IPS-NIHi7 (cell line): Measurements from ENCODE around the gene MX1.
"Not testable (repeated sequence)": the region's sequence is repeated elsewhere in the genome, so short reads cannot be mapped to it uniquely, and the experiment has no call there.

ENCODE experiments used
- DNase-seq: peaks from one replicate; pipeline ENCODE4 v3.0.0; 2012; ENCODE audit warnings: mixed read lengths; ENCODE audit errors: extremely low spot score

MX1 gene

GRCh38 chr21:41407541-41408460 is 18.2 kb upstream of the MX1 start:
- no peak for DNase-seq

- DNase-seq = no peak
Measured at GRCh38 chr21:41410361-41410760, 15.7 kb upstream of the MX1 start.

- DNase-seq = no peak
Measured at GRCh38 chr21:41410767-41411448, 15.1 kb upstream of the MX1 start.

GRCh38 chr21:41411449-41412089 is 14.5 kb upstream of the MX1 start:
- peak; percentile 4 for DNase-seq

GRCh38 chr21:41417505-41417904 is 8.5 kb upstream of the MX1 start:
- DNase-seq = not testable (repeated sequence)

GRCh38 chr21:41418393-41418792 is 7.6 kb upstream of the MX1 start:
- no peak for DNase-seq

GRCh38 chr21:41418956-41419680 is 6.9 kb upstream of the MX1 start:
- DNase-seq = no peak

GRCh38 chr21:41419921-41420862 is 5.8 kb upstream of the MX1 start:
- DNase-seq = peak; percentile 79

- not testable (repeated sequence) for DNase-seq
Measured at GRCh38 chr21:41420998-41421397, 5.0 kb upstream of the MX1 start.

- no peak for DNase-seq
Measured at GRCh38 chr21:41422546-41423304, 3.3 kb upstream of the MX1 start.

- DNase-seq = not testable (repeated sequence)
Measured at GRCh38 chr21:41423305-41423636, 2.8 kb upstream of the MX1 start.

- DNase-seq = no peak
Measured at GRCh38 chr21:41425588-41425953, 468 bp upstream of the MX1 start.

GRCh38 chr21:41426676-41427404 is 801 bp downstream of the MX1 start:
- peak; percentile 39 for DNase-seq

- no peak for DNase-seq
Measured at GRCh38 chr21:41427556-41427955, 1.5 kb downstream of the MX1 start.

- DNase-seq = no peak
Measured at GRCh38 chr21:41428311-41428710, 2.3 kb downstream of the MX1 start.

- DNase-seq = no peak
Measured at GRCh38 chr21:41428847-41429246, 2.8 kb downstream of the MX1 start.

- no peak for DNase-seq
Measured at GRCh38 chr21:41429305-41429704, 3.3 kb downstream of the MX1 start.

- DNase-seq = no peak
Measured at GRCh38 chr21:41429925-41430491, 4.0 kb downstream of the MX1 start.
